GM12891 (cell line): Measurements from ENCODE around the gene MOCOS.

Experiments used
- POLR2A ChIP-seq: IDR thresholded peaks from 2 replicates; pipeline ENCODE4 v1.6.1; 2011; ENCODE audit warnings: low read depth, low read length, control low read depth
- POLR2AphosphoS5 ChIP-seq: IDR thresholded peaks from 2 replicates; pipeline ENCODE4 v1.6.1; 2011; ENCODE audit warnings: low read depth, low read length, control low read depth

- TF ChIP-seq POLR2A (no peak), POLR2AphosphoS5 (no peak)
These were observed 777 bp downstream of the MOCOS start for GRCh38 chr18:36187826-36188721.
